Activated T-helper 1 cell treated with anti-CD3 and anti-CD28 coated beads, Interleukin-2, amount 50 U/mL, for 16 hours (primary cell): ENCODE data around the gene CHD3.
A peak's percentile ranks its signal among the peaks of the same experiment; 100 is the strongest.

Experiments used
- DNase-seq, 2 donors: peaks; one replicate each; pipeline ENCODE4 v3.0.0-alpha.2; 2020; ENCODE audit warnings: low read depth in 1 of 2, low spot score in 1 of 2

CHD3 gene

DNA sequence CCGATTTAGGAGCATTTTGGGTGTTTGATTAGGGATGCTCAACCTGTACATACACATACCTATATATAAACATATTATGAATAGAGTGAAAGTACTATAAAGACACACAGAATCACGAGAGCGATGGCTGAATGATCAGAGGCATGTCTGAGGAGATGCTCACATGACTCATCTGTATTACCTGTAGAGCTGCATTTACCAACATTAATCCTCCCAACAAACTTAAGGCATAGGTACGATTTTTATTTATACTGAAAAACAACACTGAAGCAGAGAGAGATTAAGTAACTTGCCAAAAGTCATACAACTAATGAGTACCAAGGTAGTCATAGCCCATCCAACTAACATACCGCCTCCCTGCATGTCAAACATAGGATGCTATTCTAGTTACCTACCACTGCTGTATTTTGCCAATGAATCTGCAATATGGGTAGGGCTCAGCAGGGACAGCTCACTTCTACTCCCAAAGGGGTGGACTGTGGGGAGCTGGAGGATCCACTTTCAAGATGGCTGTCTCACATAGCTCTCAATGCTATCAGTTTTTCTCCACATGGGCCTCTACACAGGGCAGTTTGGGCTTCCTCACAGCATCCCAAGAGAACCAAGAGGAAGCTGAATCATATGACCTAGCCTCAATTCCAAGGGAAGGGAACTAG lies 23.5 kb upstream of the CHD3 start:
- DNase-seq: no peak

DNA sequence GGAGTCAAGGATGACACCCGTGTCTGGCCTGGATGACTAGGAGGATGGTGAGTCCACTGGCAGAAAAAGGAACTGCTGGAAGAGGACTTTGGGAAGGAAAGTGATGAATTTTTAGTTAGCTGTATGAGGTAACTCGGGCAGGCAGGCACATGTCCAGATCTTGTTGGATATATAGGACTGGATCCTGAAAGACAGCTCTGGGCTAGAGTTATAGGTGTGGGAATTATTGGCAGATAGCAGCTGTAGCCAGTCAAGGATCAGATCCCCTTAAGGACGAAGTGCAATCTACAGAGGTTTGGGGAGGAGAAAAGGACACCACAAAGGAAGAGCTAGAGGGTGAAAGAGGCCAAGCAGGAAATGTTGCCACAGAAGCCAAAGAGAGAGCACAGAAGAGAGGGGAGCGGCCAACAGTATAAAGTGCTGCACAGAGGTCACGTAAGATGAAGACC lies 20.7 kb upstream of the CHD3 start:
- no peak for DNase-seq

DNA sequence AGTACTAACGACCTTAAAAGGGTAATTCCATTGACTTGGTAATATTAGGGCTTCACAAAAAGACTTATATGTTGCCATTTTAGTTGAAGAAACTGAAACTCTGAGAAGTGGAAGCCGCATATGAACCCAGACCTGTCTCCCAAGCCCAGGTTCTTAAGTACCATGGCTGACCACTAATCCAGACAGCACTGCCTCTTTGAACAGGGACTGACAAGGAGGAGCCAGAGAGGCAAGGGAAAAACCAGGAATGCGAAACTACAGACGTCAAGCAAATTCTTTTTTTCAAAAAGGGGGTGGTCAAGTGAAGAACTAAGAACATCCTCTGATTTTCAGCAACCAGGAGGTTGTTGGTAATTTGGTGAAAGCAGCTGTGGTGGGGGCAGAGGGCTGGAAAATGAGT lies 15.5 kb upstream of the CHD3 start:
- DNase-seq: no peak

DNA sequence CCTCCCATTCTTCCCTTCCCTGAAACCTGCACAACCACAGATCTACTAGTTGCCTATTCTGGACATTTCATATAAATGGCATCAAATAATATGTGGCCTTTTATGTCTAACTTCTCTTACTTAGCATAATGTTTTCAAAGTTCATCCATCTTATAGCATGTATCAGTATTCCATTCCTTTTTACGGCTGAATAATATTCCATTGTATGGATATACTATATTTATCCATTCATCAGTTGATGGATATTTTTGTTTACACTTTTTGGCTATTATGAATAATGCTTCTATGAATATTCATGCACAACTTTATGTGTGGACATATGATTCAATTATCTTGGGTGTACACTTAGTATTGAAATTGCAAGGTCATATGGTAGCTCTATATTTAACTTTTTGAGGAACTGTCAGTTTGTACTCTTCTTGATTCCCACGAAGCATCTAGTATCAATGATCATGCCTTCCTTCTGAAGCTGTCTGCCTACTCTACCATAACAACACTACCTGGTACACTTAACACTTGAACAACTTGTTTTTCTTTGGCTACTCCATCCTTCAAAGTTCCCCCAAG lies 12.7 kb upstream of the CHD3 start:
- DNase-seq: no peak

DNA sequence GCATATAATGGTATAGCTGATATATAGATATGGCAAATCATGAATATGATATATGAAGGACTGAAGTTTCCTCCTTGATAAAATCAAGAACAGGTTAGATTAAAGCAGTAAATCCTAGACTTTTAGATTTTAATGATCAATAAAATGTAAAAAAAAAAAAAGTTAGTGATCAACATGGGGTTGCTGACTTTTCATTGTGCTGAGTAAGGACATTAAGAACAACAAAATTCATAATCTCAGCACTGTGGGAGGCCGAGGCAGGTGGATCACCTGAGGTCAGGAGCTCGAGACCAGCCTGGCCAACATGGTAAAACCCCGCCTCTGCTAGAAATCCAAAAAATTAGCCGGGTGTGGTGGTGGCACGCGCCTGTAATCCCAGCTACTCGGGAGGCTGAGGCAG lies 10.4 kb upstream of the CHD3 start:
- no peak for DNase-seq

DNA sequence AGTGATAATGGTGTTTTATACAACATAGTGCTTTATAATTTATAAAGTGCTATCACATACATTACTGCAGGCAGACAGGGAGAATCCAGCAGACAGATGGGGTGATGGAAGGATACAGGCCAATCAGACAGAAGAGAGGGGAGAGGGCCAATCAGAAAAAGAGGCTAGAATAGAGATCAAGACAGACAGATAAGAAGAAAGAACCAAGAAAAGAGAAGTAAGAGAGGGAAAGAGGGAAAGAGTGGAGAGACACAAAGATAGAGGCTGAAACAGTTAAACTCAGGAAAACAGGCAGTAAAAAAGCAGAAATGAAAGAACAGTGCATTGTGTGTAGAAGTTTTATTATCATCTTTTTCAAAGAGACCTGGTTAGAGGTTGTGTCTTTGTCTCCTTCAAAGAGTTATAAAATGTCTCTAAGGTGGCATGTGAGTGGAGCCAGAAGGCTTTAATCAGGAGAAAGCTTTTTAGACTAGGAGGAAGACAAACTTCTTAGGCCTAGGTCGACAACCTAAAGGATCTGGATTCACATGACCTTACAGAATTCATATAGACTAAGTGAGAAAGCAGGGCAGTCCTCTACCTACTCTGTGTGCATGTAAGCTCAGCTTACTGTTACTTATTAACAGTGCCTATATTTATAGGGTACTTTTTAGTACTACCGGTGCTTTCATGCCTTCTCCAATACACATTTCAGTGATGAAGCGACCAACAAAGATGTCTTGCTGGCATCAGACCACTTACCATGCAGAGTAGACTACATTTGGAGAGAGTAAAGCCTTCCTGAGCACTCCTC lies 8.3 kb upstream of the CHD3 start:
- DNase-seq: no peak

DNA sequence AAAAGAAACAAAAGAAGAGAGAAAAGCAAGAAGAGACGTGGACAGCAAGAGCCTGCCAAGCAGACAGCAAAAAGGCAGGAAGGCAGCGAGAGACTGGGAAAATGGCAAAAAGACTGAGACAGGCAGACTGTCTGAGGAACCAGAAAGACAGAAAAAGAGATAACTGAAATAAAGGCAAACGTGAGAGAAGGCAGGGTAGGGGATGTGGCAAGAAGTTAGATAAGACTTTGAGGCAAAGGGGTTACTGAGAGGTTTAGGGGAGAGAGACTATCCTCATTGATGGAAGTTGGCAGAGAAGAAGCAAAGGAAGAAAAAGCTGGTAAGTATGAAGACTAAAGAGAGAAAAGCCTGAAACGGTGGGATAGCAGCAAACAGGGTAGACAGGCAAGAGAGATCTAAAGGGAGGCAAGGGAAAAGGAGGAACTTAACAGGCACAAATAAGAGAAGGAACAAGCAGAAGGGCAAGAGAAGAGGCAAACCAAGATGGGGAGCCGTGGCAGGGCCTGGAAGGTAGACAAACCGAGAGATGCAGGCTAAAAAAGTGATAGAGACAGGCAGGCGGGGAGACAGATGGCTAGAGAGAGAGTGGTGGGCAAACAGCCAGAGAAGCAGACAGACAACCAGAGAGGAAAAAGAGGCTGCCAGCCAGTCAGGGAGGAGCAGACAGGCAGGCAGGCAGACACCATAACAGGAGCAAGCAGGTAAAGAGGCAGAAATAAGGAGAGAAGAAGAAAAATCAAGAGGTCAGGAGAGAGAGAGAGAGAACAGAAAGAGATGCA lies 7.1 kb upstream of the CHD3 start:
- no peak for DNase-seq

DNA sequence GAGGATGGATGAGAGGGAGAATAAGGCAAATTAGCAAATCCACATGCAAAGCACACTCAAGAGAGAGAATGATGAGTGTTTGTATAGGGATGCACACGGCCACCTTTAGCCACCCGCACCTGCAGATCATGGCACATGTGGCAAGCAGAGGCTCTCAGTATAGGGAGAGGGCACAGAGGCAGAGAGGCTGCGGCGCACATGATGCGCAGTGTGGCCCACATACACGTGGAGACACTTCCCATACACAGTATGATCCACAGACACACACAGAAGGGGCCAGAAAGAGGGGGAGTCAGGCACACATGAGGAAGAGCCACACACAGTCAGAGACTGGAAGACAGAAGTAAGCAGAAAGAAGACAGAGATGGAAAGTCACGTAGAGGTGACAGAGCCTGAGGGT lies 6.5 kb upstream of the CHD3 start:
- no peak for DNase-seq

DNA sequence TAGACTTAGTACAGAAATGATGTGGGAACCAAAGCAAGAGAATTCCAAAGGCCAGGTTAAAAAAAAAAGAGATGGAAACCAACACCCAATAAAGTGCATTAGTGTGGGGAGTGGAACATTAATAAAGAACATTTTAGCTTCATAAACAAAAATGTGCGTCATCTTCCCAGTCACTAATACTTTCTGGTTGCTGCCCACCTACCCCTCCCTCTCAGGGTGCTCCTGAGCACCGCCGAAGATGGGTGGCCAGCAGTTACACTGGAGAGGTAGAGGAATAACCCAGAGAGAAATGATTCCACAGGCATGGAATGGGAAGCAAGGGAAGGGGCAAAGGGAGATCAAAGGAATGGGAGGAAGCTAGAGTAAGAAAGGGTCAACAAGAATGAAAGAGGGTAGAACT lies 6.0 kb upstream of the CHD3 start:
- no peak for DNase-seq

DNA sequence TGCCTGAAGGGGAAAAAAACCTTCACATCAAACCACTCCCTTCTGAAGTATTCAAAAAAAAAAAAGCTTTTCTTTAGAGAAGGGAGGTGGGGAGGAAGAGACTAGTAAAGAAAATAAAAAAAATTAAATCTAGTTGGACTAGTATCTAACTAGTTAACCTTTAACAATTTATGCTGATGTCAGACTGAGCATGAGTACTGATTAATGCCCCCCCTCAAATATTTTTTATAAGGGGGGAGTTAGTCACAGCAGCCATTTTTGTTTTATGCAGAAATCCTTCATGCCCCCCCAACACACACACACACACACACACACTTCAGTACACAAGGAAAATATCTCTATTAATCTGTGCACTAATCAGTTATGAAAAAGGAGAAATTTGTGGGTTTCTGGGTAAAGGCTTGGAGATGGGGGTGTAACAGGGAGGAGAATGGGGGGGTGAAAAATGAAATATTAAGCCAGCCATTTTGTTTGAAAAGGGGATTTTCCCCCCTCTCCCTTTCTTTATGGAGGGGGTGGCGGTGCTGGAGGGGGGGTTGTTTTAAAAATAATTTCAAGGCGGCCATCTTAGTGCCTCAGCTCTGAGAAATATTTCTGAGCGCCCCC lies 4.7 kb upstream of the CHD3 start:
- no peak for DNase-seq

DNA sequence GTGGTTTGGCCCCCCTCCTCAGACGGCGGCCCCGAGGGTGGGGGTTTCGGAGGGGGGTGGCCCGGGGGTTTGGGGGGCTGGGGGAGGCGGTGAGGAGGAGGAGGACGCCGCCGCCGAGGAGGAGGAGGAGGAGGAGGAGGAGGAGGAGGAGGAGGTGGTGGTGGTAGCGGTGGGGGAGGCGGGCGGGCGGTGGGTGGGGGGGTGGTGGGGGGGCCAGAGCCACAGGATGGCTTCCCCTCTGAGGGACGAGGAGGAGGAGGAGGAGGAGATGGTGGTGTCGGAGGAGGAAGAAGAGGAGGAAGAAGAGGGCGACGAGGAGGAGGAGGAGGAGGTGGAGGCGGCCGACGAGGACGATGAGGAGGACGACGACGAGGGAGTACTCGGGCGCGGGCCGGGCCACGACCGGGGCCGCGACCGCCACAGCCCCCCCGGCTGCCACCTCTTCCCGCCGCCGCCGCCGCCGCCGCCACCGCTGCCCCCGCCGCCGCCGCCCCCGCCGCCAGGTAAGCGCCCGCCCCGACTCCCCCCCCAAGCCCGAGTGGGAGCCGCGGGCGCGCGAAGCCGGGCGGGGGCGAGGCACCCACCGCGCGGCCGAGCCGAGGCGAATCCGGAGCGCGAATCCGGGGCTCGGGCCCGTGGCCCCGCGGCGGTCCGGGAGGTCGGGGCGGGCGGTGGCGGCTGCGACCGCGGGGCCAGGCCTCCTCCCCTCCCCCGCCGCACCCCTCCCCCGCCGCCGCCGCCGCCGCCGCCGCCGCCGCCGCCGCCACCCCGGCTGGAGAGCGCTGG lies 3.8 kb upstream of the CHD3 start:
- DNase-seq: peak; percentile 16 to 35

DNA sequence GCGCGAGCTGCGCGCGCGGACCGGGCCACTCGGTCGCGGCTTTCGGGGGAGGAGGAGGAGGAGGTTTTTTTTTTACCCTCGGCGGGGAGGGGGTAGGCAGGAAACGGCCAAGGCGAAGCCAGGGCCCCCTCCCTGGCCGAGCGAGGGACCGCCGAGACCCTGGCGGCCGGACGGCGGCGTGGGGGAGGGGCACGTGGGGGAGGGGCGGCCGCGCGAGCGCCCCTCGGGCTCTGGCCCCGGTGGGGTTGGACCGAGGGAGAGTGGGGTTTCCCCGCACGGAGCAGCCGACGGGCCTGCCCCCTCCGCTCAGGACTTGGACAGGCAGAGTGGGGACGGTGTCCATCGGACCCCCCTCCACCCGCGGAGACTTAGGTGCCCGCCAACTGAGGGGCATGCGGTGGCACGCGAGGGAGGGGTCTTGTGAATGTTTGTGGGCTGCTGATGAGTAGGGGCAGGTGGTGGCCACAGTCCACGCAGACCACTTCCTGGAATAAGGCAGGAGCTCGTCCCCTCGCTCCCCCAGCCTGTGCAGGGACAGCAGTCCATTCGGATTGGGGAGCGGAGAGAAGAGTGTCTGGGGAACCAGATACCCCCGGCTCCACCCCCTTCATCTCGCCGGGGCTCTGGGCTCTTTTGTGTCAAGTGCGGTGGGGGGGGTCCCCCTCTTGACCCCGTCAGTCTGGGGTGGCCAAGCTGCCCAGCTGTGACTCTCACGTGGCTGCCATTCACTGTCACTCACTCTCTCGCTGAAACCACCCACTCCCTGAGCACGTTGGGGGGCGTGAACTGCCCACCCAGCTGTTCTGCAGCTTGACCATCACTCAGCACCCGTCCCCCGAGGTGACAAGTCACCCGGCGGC lies 3.0 kb upstream of the CHD3 start:
- DNase-seq: peak in 1 of 2 donors; percentile 23

DNA sequence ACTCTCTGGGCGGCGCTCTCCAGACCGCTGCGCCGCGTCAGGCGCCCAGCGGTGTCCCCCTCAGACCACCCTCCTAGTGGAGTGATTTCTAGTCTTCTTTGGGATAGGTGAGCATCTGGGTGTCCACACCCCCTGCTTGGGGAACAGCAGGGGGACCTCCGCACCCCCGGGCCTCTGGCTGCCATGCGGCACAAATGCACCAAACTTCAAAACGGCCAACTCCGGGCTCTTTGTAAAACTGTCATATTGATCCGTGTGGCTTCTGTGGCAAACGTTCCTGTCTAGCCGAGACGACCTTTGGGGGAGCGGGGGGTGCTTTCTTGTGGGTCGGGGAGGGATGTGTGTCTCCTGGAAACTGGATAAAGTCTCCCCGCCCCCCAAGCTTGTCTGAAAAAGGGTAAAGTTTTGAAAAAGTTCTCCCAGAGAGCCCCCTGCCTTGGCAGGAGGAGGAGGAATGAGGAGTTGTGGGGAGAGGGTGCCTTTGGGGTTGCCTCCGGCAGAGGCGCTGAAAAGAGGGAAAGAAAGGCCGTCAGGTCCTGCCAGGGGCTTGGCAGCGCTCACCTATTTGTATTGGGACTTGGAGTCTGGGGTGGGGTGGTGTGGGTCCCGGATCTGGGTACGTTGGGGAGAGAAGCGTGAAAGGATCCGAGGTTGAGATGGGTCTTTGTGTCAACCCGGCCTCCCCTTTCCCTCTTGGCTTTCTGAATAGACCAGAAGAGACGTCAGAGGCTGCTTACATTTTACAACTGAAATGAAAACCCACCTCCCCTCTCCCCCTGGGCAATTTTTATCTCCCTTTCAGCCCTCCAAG lies 2.2 kb upstream of the CHD3 start:
- peak; percentile 22 to 32 for DNase-seq

DNA sequence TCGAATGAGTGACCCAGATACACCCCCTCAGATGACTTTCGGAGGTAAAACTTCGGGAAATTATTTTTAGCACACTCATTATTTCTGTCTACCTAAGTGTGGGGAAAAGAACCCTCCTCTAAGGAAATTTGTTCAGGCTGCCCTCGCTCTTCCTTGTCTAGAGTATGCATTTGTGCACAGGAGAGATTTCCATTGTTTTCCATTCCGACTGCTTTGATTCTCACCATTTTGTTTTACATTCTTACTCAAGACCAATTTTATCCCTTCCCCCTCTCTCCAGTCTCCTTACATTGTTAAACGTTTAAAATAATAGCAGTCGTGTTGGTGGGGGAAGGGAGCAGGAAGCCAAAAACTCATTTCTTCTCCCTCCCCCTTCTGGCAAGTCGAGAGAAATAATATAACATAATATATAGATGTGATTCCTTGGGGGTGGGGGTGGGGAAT lies 1.5 kb upstream of the CHD3 start:
- DNase-seq: no peak

DNA sequence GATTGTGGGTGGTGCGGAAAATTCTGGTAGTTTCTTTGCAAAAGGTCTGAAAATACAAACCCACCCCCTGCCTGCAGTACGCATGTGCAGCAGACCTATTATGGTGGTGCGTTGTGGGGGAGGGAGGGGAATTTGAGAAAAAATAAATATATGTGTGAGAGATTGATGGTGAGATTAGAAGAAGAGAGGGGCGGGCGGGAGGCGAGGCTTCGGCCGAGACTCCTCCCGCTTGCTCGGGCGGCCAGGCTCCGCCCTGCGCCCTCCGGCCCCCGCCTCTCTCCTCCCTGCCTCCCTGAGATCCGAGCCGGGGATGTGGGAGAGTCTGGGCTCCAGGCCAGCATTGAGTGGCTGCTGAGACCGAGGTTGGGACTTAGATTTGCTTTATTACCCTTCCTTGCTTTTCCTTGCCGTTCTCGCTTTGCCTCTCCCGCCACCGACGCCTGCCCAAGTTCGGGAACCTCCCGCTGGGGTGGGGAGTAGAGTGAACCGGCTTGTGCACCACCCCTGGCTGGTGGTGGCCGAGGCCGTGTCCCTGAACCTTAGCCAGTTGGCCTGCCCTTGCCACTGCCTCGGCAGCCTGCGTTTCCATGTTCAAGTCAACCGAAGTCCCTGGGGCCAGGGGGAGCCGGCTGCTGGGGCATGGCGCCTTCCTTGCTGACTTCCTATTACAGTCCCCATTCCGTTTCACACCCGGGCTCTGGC lies 956 bp upstream of the CHD3 start:
- DNase-seq: peak; percentile 70 to 73

DNA sequence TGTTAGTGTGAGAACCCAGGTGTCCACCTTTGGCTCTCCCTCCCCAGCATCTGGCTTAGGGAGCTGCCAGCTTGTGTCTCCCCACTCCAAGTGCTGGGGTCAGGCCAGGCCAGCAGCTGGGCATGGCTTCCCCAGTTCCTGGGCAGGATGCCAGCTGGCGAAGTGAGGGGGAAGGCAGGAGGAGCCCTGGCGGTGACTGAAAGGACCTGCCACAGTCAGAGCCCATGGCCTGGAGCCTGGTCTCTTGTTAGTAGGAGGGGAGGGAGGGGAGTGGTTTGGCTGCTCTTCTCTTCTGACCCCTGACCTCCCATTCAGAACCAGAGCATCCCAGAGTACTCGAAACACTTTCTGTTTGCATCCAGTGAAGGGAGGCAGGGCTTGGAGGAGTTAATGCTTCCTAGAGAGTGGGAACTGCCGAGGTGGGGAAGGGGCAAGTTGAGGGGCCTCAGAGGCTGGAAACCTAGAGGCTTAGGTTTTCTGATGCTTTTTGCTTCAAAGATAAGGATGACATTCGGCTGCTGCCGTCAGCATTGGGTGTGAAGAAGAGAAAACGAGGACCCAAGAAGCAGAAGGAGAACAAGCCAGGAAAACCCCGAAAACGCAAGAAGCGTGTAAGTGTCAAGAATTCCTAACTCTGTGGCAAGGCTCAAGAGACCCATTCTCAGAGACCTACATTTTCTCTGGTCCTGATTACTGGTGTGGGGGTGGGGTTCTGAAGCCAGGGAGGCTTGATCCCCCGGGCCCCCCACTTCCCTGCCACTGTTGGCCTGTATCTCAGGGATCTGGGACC lies 772 bp downstream of the CHD3 start:
- peak in 1 of 2 donors; percentile 17 for DNase-seq

DNA sequence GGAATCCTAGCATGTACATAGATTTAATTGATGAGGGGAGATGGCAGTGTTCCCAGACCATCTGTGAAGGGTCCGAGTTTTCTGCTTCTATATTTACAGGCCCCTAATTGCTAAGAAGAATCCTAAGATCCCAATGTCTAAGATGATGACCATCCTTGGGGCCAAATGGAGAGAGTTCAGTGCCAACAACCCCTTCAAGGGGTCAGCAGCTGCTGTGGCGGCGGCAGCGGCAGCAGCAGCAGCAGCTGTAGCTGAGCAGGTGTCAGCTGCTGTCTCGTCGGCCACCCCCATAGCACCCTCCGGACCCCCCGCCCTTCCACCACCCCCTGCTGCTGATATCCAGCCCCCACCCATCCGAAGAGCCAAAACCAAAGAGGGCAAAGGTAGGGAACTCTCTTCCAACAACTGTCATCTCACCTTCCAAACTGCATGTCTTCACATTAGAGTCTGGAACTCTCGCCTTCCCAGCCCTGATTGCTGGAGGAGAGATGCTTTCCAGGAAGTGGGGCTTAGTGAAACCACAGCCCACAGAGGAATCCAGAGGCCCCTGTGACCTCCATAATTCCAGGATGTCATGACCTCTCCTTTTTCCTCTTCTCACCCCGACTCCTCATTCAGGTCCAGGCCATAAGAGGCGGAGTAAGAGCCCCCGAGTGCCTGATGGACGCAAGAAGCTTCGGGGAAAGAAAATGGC lies 4.7 kb downstream of the CHD3 start:
- no peak for DNase-seq
